ENCODE measurements around the gene DDX42.

DNA sequence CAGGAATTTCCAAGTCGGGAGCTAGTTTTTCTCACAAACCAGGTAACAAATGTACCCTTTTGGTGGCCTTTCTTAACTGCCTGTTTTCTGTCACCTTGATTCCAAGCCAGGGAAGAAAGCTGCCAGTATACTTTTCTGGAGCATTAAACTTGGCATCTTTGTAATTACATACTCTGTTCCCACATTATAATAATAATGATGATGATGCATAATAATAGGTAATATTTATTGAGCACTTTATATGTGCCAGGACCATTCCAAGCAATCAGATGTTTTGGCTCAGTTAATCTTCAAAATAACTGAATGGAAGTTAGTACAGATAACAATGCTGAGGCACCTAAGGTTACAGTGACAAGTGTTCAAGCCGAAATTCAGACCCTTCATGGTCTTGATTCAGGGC is 42.2 kb downstream of the DDX42 start:
- TF ChIP-seq, protein P1, sequence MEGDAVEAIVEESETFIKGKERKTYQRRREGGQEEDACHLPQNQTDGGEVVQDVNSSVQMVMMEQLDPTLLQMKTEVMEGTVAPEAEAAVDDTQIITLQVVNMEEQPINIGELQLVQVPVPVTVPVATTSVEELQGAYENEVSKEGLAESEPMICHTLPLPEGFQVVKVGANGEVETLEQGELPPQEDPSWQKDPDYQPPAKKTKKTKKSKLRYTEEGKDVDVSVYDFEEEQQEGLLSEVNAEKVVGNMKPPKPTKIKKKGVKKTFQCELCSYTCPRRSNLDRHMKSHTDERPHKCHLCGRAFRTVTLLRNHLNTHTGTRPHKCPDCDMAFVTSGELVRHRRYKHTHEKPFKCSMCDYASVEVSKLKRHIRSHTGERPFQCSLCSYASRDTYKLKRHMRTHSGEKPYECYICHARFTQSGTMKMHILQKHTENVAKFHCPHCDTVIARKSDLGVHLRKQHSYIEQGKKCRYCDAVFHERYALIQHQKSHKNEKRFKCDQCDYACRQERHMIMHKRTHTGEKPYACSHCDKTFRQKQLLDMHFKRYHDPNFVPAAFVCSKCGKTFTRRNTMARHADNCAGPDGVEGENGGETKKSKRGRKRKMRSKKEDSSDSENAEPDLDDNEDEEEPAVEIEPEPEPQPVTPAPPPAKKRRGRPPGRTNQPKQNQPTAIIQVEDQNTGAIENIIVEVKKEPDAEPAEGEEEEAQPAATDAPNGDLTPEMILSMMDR (IDR thresholded peaks at IDR 0.05) = no peak
- no peak for TF ChIP-seq POLR2A (IDR thresholded peaks at IDR 0.05; ENCODE audit: low read depth)

All from esophagus muscularis mucosa (tissue), 3 donors.